CD4-positive, alpha-beta T cell treated with Interleukin-6 at 100 ng/mL for 8 hours (primary cell): Measurements from ENCODE around the gene SF3B6.
"Not testable (repeated sequence)": the region's sequence is repeated elsewhere in the genome, so short reads cannot be mapped to it uniquely, and the experiment has no call there.

Experiments
- DNase-seq: peaks from one replicate; pipeline ENCODE4 v3.0.0-alpha.2; 2020; ENCODE audit warnings: mixed read lengths, low spot score

SF3B6 gene

DNA sequence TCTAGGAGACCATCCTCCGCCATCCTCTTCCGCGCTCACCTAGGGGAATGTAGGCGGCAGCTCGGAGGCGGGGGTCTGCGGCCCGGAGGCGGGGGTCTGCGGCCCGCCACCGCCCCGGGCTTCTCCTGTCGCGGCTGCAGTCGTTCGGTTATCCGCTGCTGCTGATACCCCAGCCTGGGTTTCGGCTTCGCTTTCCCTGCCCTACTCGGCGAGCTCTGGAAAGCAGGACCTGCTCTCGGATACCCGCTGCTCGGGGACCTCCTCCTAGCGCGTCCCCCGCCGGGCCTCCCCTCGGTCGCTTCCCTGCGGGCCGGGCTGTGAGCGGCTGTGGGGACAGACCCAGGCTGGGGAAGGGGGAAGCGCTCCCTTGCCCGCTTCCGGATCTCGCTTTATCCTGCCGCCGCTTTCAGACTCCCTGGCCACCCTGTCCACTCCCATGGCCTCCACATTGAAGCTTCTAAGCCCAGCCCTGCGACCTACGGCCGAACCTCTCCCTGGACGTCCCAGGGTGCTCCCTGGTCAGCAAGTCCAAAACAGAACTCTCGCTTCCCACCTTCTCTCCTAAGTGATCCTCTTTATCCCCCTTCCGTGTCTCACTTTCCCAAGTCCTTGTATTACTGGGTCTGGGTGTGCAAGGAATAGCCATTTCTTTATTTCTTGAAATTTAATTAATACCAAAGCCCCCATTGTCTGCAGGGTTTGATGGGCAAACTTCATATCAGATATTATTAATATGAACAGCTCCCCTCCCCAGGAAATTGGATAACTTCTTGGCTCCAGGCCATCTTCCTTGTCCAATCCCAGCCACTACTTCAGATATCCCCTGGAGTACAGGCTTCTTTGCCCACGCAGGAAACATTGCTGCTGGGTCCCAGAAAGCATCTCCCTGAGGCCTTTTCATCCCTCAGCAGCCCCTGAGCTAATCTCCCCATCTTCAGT, 25.8 kb downstream of the SF3B6 start:
- no peak for DNase-seq

- DNase-seq = peak; percentile 35
Measured at GRCh38 chr2:24049485-24050021, 26.6 kb downstream of the SF3B6 start, which contains the start of gene FKBP1B. Gene FKBP1B, plus strand, starts transcription at chr2:24049741. Its CDS starts 109 bp downstream, at chr2:24049850.

GRCh38 chr2:24048769-24049484, 27.2 kb downstream of the SF3B6 start:
- no peak for DNase-seq

GRCh38 chr2:24047703-24048033, 28.5 kb downstream of the SF3B6 start:
- no peak for DNase-seq

DNA sequence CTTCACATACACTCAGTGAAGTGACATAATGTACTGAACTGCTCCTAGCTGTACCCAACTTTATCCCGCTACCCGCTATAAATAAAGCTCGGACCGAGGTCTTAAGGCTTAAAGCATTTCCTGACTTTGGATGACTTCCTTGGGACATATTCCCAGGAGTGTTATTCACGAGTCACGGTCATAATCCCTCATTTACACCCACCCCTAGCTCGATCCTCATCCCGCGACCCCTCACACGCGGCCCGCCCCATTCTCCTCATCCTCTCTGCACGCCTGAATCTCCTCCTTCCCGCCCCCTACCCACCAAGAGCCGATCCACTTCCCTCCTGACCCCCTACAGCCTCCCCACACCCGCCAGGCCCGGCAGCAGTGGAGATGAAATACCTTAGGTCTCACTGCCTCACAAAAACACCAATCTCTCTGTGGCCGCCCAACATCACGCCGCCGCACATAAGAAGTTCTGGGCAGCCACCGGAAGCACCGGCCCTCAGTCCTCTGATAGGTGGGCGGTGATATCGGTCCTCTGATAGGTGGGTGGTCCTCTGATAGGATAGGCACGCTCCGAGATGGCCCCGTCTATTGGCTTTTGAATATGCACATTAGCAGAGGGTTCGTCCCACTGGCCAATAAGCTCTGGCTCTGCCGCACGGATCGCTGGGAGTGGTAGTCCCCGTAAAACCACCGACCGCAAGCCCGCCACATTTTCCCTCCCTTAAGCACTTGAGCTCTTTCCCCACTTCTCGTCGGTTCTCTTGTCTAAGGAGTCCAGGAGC, 29.0 kb downstream of the SF3B6 start, which contains the start of gene WDCP:
TSS of gene WDCP (minus strand) at position 462 of the 773 bp plus-strand sequence. CDS start 7,897 bp downstream, outside the sequence.
- DNase-seq = peak; percentile 94

GRCh38 chr2:24046599-24046929, 29.6 kb downstream of the SF3B6 start:
- no peak for DNase-seq

GRCh38 chr2:24045511-24046508, 30.3 kb downstream of the SF3B6 start:
- DNase-seq = no peak

GRCh38 chr2:24043133-24043532, 33.0 kb downstream of the SF3B6 start:
- not testable (repeated sequence) for DNase-seq

GRCh38 chr2:24040511-24040910, 35.6 kb downstream of the SF3B6 start:
- no peak for DNase-seq

- DNase-seq = no peak
Measured at GRCh38 chr2:24038786-24039499, 37.2 kb downstream of the SF3B6 start.

DNA sequence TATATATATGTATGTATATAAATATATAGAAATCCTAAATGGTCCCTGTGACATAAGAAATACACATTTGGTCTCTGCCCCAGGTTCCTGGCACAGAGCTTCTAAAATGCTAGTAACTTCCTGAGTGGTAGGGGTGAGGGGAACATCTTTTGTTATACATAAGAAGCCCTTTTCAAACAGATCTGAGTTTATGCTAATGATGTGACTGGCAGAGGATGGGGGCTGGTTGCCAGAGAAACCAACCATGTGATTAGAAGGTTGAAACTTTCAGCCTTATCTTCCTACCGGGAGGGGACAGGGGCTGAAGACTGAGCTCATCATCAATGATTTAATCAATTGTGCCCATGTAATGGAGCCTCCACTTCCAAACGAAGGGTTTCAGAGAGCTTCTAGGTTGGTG, 49.9 kb downstream of the SF3B6 start:
- DNase-seq = no peak

DNA sequence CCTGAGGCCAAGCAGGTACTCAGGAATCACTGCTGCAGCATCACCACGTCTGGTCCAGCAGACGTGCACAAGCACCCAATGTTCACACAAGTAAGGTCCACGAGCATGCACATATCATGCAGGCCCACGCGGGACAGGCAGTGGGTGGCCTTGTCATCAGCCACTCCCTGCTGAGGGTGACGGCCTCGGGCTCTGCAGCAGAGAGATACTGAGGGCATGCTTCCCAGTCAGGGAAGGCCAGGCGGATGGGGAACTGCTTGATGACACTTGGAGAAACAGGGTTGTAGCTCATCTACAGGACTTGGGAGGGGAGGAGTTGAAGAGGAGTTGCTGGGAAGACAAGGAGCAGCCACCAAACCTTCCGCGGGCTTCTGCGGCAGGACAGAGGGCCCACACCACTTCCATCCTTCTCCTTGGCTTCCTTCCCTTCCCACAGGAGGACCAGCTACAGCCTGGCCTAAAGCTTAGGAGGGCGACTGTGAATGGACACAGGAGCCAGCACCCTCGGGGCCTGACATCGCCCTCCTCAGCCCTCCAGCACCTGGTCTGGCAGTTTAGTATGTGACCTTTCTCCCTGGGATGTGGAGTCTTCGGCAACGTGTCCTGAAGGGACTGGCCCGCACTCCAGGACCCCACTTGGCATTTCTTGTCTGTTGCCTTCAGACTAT, 51.0 kb downstream of the SF3B6 start:
- DNase-seq = no peak

- no peak for DNase-seq
Measured at GRCh38 chr2:24024018-24024417, 52.1 kb downstream of the SF3B6 start.

DNA sequence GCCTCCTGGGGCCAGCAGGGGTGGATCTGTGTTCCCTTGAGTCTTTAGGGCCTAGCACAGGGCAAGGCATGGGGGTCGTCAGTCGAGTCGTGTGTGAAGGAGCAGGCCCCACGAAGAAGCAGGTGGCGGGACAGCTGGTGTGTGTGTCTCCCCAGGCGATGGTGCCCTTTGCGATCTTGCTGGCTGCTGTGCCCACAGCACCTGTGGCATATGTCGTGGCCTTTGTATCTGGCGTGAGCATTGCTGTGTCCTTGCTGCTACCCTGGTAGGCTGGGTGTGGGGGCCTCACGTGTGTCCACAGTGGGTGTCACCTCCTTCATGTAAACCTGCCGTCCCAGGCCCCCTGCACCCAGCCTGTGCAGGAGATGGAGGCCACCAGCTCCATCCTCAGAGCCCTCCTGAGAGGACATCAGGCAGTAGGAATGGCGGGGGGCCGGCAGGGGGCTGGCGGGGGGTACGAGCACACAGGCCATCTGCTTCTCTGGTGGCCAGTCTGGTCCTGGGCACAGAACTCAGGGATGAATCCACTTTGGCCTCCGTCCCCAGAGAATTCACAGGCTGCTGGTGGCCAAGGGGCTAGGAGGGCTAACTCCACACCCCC, 53.1 kb downstream of the SF3B6 start:
- no peak for DNase-seq

DNA sequence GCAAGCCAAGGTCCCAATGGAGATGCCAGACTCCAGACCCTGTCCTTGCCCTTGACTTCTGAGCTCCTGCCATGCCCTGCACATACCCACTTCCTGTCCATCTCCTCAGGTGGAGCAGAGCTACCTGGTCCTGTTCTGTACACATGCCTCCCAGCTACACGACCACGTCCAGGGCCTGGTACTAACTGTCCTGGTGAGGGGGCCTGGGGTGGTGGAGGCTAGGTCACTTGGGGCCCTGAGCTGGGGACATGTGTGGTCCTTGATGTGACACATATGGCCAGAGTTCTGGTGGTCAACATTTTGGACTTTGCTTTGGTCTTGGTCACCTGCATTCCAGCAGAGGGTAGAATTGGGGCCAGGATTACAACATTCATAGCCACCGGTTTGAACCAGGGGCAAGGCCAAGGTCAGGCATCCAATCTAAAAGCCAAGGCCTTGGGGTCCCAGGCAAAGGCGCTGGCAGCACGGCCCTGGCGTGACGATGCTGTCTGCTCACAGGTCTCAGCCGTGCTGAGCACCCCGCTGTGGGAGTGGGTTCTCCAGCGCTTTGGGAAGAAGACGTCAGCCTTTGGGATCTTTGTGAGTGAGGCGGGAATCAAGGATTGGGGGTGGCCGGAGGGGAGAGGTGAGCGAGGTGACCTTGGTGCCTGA, 53.7 kb downstream of the SF3B6 start:
- DNase-seq = no peak

DNA sequence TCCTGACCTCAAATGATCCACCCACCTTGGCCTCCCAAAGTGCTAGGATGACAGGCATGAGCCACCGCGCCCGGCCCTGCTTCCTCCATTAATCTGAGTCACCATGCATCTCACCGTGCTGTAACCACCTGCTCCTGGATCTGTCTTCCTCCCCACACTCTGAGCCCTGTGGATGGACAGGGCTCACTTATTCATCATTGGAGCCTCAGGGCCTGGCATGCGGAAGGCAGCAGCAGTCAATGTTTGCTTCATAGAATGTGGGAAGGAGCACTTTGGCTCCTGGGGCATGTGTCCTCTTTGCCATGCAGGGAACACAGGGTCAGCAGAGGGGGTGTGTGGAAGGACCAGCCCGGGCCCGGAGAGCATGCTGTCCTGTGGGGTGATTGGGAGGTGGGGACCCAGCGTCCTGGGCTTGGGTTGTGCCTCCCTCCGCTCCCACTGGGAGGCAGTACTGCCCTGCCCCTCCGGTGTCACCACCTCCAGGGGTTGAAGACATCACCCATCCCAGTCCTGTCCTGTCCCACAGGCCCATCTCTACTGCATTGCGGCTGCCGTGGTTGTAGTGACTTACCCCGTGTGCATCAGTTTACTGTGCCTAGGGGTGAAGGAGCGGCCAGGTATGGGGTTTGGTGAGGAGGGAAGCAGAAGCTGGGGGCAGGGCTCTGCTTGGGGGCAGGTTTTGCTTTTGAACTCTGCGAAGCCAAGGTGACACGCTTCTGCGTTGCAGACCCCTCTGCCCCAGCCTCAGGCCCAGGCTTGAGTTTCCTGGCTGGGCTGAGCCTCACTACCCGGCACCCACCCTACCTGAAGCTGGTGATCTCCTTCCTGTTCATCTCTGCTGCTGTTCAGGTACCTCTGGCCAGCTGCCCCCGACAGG, 54.8 kb downstream of the SF3B6 start:
- DNase-seq = no peak

DNA sequence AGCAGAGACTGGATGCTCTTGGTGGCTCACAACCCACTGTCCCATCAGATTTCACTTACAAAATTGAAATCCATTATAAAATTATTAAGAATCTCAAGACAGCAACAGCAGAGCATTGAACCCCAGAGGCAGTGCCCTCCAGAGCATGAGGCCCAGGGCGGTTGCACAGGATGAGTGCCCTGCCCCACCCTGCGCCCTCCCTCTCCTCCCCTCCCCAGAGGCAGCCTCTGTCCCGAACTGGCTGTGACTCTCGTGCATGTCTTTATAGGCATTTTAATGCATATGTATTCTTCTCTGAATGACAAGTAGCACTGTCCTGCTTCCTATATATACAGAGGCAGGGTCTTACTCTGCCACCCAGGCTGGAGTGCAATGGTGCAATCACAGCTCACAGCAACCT, 55.9 kb downstream of the SF3B6 start:
- no peak for DNase-seq

DNA sequence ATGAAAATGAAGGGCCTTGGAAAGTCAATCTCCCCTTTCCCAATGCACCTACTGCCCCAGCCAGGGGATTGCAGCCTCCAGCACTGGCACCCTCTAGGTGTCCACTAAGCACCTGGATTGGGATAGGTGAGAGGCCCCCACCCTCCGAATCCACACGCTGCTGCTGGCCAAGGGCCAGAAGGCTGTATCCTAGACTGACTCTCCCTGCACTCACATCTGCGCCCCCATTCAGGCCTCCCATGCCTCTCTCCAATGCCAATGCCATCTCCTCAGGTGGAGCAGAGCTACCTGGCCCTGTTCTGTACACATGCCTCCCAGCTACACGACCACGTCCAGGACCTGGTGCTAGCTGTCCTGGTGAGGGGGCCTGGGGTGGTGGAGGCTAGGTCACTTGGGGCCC, 56.4 kb downstream of the SF3B6 start:
- DNase-seq = no peak
